ENCODE results near the gene SLC6A8.
"Not testable (repeated sequence)": the region's sequence is repeated elsewhere in the genome, so short reads cannot be mapped to it uniquely, and the experiment has no call there.

Gene SLC6A8

DNA sequence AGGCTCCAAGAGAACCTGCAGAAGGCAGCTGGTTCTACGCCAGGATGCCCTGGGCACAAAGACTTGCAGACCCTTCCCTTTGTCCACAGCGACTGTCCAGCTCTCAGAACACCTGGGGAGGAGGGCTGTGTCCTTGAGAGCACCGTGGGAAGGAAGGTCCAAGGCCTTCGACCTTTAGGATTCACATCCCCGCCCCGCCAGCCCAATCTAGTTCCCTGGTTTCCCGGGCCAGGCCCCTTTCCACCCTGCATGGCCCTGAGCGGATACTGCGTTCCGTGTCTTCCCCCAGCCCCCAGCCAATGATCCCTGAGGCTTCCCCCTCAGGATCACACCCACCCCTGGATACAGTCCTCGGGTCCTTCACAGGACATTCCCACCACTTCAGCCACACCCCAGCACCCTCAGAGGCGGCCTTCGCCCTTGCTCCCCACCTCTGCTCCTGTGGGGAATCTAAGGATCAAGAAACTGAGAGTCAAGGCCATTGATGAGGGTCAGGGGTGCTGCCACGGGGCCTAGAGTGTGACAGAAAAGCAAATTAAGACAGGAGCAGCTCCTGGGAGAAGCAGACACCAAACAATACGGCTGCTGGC is 46.0 kb downstream of the SLC6A8 start:
- DNase-seq: no peak

DNA sequence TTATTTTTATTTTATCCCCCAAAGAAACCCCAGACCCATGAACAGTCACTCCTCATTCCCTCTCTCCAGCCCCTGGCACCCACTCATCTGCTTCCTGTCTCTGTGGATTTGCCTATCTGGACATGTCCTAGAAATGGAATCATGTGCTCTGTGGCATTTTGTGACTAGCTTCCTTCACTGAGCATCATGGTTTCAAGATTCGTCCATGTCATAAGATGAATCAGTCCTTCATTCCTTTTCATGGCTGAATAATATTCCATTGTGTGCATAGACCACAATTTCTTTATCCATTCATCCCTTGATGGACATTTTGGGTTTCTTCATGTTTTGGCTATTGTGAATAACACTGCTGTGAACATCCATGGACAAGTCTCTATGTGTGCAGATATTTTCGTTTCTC is 47.1 kb downstream of the SLC6A8 start:
- no peak for DNase-seq

DNA sequence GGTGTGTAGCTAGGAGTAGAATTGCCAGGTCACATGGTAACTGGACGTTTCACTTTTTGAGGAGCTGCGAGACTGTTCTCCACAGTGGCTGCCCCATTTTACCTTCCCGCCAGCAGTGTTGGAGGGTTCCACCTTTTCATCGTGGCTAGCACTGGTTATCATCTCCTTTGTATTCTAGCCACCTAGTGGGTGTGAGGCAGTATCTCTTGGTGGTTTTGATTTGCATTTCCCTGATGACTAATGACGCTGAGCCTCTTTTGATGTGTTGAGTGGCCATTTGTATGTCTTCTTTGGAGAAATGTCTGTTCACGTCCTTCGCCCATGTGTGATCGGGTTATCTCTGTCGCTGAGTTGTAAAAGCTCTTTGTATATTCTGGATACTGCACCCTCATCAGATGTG is 47.5 kb downstream of the SLC6A8 start:
- DNase-seq: peak; percentile 28

DNA sequence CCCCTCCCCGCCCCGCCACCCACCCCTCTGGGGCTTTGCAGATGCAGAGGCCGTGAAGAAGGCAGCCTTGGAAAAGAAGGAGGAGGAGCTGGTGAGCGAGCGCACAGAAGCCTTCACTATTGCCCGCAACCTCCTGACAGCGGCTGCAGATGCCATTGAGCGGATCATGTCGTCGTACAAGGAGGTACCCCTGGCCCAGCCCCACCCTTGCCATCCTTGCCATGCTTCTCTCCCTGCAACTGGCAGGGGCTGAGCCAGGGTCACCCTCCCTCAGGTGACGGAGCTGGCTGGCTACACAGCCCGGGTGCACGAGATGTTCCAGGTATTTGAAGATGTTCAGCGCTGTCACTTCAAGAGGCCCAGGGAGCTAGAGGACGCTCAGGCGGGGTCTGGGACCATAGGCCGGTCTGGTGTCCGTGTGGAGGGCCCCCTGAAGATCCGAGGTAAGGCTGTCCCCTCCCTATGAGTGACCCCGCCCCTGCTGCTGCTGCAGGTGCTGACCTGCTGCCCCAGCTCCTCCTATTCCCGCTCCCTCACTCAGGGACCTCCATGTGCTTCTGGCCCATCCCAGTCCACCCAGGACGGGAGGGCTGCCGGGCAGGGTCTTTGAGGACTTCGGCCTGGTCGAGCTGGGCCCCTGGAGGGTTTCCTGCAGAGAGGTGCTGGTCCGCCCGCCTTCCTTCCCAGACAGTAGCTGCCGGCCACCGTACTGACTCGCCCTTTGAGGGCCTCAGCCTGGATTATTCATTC is 48.5 kb downstream of the SLC6A8 start:
- no peak for DNase-seq

DNA sequence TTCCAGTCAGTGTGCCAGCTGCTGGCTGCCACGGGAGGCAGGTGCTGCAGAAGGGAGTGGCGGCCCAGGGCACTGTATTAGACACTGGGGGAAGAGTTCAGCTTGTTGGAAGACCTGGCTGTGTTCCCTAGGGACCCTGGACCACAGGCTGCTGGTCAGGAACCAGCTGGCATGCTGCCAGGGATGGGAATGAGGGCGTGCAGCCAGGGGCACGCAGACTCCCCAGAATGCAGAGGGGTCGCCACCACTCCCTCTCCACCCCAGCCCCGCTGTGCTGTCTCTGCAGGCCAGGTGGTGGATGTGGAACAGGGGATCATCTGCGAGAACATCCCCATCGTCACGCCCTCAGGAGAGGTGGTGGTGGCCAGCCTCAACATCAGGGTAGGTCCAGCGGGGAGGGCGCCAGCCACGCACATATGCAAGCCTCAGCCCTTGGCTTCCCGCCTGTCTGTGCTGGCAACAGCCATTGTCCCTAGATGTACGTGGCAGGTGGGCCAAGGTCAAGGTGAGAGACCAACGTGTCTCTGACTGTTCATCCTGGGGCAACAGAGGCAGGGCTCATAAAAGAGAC is 49.2 kb downstream of the SLC6A8 start:
- DNase-seq: no peak

DNA sequence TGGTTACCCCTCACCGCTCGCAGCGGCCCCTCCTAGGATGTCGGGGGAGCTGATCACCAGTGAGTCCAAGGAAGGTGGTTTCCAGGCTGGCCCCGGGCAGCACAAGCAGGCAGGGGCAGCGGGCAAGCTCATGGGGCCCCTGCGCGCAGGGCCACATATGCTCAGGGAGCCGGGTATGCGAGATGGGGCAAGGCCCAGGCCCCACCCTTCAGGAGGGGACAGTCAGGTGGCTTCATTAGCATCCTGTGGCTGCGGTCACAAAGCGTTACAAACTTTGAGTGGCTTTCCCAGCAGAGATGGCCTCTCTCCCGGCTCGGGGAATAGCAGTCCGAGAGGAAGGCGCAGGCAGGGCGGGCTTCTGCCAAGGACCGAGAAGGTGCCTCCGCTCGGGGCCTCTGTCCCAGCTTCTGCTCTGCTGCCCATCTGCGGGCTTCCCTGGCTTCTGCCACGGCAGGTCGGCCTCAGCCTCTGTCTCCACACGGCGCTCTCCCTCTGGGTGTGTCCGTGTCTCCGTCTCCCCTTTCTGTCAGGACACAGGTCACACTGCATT is 50.4 kb downstream of the SLC6A8 start:
- DNase-seq: no peak

DNA sequence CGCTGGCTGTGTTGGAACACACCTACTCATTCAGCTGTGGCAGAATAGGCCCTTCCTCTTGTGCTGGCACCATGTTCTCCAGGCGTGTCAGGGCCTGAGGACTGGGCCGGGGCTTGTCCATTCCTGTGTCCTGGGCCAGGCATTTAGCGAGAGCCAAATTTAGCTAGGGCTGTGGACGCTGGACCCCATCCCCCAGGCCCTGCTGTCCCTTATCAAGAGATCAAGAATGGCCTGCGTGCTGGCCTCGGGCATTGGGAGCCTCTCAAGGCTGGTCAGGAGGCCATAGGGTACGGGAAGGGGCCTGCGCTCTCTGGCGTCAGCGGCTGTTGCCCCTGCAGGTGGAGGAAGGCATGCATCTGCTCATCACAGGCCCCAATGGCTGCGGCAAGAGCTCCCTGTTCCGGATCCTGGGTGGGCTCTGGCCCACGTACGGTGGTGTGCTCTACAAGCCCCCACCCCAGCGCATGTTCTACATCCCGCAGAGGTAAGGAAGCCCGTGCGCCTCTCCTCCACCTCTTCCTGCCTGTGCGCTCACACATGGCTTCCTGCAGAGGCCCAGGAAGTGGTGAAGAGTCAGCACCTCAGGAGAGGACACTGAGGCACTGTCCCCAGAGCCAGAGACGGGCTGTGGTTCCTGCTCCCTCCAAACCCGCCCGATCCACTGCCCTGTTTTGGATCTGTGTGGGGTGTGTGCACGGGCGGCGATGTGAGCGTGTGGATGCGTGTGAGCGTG is 52.2 kb downstream of the SLC6A8 start:
- peak; percentile 34 for DNase-seq

DNA sequence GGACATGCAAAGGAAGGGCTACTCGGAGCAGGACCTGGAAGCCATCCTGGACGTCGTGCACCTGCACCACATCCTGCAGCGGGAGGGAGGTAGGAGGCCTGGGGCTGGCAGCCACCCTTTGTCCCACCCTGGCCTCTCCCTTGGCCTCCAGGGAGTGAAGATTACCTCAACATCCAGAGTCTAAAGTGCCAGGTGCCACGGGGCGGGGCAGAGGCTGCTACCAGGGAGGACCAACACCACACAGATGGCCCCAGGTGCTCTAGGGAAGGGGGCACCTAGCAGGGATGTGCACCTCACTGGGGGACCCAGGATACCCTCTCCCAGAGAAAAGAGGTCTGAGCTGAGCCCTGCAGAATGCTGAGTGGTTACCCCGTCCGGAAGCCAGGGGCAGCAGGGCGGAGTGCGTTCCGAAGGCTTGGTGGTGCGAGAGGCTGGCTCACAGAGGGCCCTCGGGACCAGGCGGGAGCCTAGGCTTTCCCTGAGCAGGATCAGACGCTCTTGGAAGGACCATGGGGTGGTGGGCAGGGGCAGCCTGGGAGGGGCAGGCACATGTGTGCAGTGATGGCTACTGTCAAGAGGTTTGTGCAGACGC is 53.0 kb downstream of the SLC6A8 start:
- DNase-seq: no peak

DNA sequence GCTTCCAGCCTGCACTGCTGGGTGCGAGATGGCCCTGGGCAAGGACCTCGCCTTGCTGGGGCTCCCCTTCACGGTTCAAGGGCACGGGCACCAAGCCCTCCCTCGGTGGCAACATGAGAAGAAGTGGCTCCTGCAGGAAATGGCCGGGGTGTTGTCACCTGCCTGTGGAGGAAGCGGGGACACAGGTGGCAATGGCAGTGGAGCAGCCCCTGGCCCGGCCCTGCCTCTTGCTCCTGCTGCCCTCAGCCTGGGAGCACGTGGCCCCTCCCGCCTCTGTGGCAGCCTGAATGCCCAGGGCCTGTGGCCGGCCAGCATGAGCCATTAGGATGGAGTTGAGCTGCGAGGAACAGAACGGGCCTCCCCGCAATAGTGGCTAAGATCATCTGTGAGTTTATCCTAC is 53.7 kb downstream of the SLC6A8 start:
- no peak for DNase-seq

DNA sequence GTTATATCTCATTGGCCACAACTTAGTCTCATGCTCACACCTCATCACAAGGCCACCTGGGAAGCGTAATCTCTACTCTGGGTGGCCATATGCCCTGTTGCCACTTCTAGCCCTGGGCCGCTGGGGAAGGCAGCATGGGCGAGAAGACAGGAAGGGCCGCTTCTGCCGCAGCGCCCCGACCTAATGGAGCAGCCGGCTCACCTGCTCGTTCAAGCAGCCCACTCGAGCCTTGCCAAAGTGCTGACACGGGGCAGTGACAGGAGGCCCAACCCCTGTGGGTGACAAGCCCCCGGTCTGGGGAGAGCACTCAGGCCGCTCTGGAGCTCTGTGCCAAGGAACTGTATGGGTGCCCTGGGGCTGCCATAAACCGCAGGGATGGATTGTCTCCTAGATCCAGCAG is 54.4 kb downstream of the SLC6A8 start:
- DNase-seq: not testable (repeated sequence)

DNA sequence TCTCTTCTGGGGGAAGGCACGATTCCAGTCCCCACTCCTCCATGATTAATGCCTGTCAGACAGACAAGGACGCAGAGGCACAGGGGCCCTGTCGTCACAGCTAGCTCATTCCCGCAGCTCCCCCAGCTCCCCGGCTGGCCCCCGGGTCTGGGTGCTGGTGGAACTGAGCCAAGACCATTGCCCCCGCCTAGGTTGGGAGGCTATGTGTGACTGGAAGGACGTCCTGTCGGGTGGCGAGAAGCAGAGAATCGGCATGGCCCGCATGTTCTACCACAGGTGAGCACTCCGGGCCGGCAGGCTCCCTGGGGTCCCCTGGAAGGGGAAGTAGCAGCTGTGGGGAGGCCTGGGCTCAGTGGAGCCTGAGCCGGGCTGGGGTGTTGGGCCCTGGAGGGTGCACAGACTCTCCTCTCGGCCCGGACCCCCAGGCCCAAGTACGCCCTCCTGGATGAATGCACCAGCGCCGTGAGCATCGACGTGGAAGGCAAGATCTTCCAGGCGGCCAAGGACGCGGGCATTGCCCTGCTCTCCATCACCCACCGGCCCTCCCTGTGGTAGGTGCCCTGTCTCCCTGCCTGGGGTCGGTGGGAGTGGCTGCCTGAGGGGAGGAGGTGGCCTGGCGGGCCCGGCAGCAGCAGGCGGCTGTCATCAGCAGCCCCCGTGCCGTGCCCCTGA is 55.2 kb downstream of the SLC6A8 start:
- DNase-seq: not testable (repeated sequence)

DNA sequence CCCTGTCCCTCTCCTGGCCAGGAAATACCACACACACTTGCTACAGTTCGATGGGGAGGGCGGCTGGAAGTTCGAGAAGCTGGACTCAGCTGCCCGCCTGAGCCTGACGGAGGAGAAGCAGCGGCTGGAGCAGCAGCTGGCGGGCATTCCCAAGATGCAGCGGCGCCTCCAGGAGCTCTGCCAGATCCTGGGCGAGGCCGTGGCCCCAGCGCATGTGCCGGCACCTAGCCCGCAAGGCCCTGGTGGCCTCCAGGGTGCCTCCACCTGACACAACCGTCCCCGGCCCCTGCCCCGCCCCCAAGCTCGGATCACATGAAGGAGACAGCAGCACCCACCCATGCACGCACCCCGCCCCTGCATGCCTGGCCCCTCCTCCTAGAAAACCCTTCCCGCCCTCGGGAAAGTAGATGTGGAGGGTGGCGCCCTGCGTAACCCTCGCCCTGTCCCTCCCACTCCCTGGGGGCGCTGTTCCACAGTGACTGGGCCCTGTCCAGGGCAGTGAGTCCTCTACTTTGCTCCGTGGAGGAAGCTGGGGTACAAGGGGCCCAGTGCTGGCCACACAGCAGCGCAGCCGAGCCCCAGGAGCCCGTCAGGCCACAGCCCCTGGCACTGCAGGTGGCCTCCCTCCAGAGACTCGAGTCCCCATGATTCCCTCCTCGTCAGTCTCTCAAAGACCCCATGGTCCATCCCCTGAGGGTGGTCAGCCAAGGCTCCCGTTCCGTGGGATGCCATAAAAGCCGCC is 55.9 kb downstream of the SLC6A8 start:
- DNase-seq: not testable (repeated sequence)

DNA sequence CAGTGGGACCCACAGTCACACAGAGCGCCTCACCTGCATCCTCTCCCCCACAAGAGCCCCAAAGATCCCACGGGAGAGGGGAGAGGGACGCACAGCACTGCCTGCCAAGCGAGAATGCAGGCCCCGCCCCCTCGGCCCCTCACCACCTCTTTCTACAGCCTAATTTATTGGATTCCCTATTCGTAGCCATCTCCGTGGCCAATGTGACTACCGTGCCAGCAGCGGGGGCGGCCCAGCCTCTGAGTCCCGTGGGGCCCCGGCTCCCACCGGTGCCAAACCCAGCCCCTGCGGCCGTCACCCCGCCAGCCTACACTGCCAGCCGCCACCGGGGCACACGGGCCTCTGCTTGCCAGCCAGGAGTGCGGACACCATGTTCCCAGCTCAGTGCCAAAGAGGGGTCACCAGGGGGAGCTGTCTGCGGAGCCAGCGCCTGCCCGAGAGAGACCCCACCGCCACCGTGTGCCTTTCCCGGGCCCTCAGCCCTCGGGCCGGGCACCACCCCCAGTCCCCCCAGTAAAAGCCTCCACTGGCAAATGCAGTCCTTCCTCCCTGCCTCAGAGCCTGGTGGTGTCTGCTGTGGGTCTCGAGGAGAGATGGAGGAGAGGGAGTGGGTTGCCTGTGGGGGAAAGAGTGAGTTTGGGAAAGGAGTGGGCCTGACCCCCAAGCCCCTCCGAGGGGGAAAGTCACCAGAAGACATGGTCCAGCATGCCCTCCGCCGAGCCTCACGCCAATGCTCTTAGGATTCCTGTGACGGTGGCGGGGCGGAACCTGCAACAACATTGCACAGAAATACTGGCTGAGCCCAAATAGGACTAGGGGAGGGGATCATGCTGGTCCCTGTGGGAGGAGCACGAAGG is 56.7 kb downstream of the SLC6A8 start:
- no peak for DNase-seq

DNA sequence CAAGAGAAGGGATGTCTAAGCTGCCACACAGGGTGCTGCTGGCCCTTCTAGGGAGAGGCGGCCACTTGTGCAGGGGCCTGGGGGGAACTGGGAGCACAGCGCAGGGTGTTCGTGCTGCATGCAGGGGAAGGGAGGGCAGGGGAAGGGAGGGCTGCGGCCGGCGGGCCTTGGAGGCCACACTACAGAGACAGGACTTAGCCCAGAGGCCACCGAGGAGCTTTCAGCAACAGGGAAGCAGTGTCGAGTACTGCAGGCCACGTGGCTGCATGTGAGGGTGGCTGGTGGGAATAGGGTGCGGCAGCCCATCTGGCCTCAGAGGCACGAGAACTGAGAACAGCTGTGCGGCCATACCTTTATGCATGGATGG is 57.3 kb downstream of the SLC6A8 start:
- DNase-seq: not testable (repeated sequence)

Data from activated CD4-positive, alpha-beta T cell treated with anti-CD3 and anti-CD28 coated beads, Interleukin-10, Interleukin-2, amounts not matched to agents 100 ng/mL and 50 ng/mL, durations not matched to agents 16 hours and 8 hours (primary cell).